Right lobe of liver (tissue), 6 donors: ENCODE data around the gene CABCOCO1. TPM values are rescaled to one million over a fixed set of nuclear protein-coding genes. Genes with fewer than 3 reads are reported as not detected.

ENCODE experiments used
- ATAC-seq, 4 donors: fragments of 200-7000 bp; cut with Tn5 transposase; one replicate each; pipeline ENCODE4 v1.9.1; 2020; ENCODE audit warnings: mild to moderate bottlenecking in 4 of 4, moderate library complexity in 4 of 4
- DNase-seq, 3 donors: peaks; one replicate each; pipeline ENCODE4 v3.0.0-alpha.2; 2020
- H3K27ac ChIP-seq, 3 donors: fragments of 200-600 bp; one replicate each; pipeline ENCODE4 v1.8.0; 2022
- H3K27me3 ChIP-seq, 2 donors: fragments of 200-600 bp; one replicate each; pipeline ENCODE4 v1.8.0; 2022
- H3K36me3 ChIP-seq, 4 donors: fragments of 200-600 bp; sonication (generic) in 1 of 4; one replicate each; pipeline versions ENCODE4 v1.5.1 to v1.8.0; 2017 to 2022; ENCODE audit warnings: control low read depth in 1 of 4
- H3K4me1 ChIP-seq, 4 donors: fragments of 200-600 bp; sonication (generic) in 1 of 4; one replicate each; pipeline versions ENCODE4 v1.5.1 to v1.8.0; 2017 to 2022; ENCODE audit warnings: control low read depth in 1 of 4
- H3K4me3 ChIP-seq, 3 donors: fragments of 200-600 bp; one replicate each; pipeline ENCODE4 v1.8.0; 2022
- H3K9me3 ChIP-seq, 4 donors: fragments of 200-600 bp; sonication (generic) in 1 of 4; one replicate each; pipeline versions ENCODE4 v1.5.1 to v1.8.0; 2017 to 2022; ENCODE audit warnings: control low read depth in 1 of 4
- CTCF ChIP-seq, 4 donors: fragments of 200-600 bp in 3 of 4; fragments of 450-650 bp in 1 of 4; IDR thresholded peaks; one replicate each; pipeline versions ENCODE4 v1.5.1 to v1.8.0; 2016 to 2022; ENCODE audit warnings: antibody characterized with exemption in 4 of 4, mild to moderate bottlenecking in 2 of 4
- POLR2A ChIP-seq: fragments of 450-650 bp; IDR thresholded peaks from one replicate; pipeline ENCODE4 v1.6.1; 2017; ENCODE audit warnings: antibody characterized with exemption, mild to moderate bottlenecking
- WGBS: methylation state at CpG from one replicate; pipeline ENCODE4 v1.1.6; 2018; ENCODE audit warnings: low coverage, low lambda C conversion rate; ENCODE audit not compliant: insufficient coverage; ENCODE audit errors: missing lambda C conversion rate; 5-methylcytosine and 5-hydroxymethylcytosine counted together
- intact Hi-C, 2 donors: fragments of 100-400 bp; cut with DNase I; formaldehyde crosslinking; loops; one replicate each; pipeline versions ENCODE4 v1.11.2 to v1.14.1; 2022
- total RNA-seq, 6 experiments: library from RNA; depleted of rRNA in 2 of 6; stranded (reverse); fragments of >200 nt in 2 of 6; fragmentation: NEBNext Ultra II Directional in 3 of 6; extraction: Animal tissue kit (Norgen Biotek cat#: 25700) in 3 of 6; gene quantifications; one replicate each; pipeline versions ENCODE4 v1.1.0 to v1.2.4, GENCODE V29; 2016 to 2023
- donor health status: DM: no; HTN: yes; CAD: no.
- donor health status: DM: no; HTN: no; CAD: no.
- donor health status: DM: no; HTN: no; CAD: no.
- donor health status: DM: no; HTN: yes; CAD: no.
- donor health status: DM: no; HTN: yes; CAD: no.

The CABCOCO1 gene
- total RNA-seq, 6 experiments from 2014 or later = not detected

- DNase-seq = no peak
- Histone ChIP-seq H3K9me3 (no peaks in the 10 kb centered on the region), H3K4me1 (no peaks in the 10 kb centered on the region), H3K36me3 (no peaks in the 10 kb centered on the region), H3K27ac (no peak overlapping the region), H3K27me3 (no peaks in the 10 kb centered on the region), H3K4me3 (no peak overlapping the region)
- intact Hi-C loops = no loop called here
- TF ChIP-seq POLR2A (no peak), CTCF (IDR thresholded peaks at IDR 0.05) (no peak)
- no peak for ATAC-seq
- WGBS = 67% methylated on average over 2 of the region's 2 CpGs
Measured at GRCh38 chr10:61814160-61814559, 151.4 kb downstream of the CABCOCO1 start.

- intact Hi-C loops = no loop called here
- Histone ChIP-seq H3K9me3 (no peaks in the 10 kb centered on the region), H3K27ac (no peak overlapping the region), H3K4me1 (no peaks in the 10 kb centered on the region), H3K36me3 (no peaks in the 10 kb centered on the region), H3K27me3 (no peaks in the 10 kb centered on the region), H3K4me3 (no peak overlapping the region)
- DNase-seq (no peak), ATAC-seq (no peak)
- TF ChIP-seq CTCF (IDR thresholded peaks at IDR 0.05) (no peak), POLR2A (no peak)
Measured at GRCh38 chr10:61815496-61815895, 152.8 kb downstream of the CABCOCO1 start.

Other genes with a start within 250 kb of the CABCOCO1 start
- gene TMEM26, start 209.5 kb upstream of the CABCOCO1 start, total RNA-seq = 1 to 10 TPM in 2 of 6 experiments, under 1 TPM in 4; 0.42 to 3.8 (median 0.77) TPM
- 10 to 100 TPM in 1 of 6 experiments, 1 to 10 TPM in 5; 2.7 to 10.5 (median 5.3) TPM for gene ARID5B, start 238.8 kb downstream of the CABCOCO1 start, total RNA-seq